Measurements from ENCODE around the gene BHLHE40. TPM values are rescaled to one million over a fixed set of nuclear protein-coding genes. Genes with fewer than 3 reads are reported as not detected.
A peak's percentile ranks its signal among the peaks of the same experiment; 100 is the strongest.

Gene BHLHE40
- total and polyA plus RNA-seq, 2 donors (not counting 3 experiments of a cell fraction or from before 2014, with no cell fraction given): 40.3 to 57.9 TPM

DNA sequence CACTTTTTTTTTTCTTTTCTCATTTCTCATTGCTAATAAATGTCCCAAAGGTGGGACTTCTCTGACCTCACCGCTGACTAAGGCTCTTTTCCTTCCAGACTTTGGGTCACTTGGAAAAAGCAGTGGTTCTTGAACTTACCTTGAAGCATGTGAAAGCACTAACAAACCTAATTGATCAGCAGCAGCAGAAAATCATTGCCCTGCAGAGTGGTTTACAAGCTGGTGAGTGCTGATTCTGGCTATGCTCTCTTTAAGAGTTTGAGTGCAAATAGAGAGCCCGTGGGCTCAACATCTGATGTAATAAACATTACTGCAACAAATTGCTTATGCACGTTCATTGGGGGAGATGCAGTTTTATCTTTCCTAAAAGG lies 2.0 kb downstream of the BHLHE40 start:
- intact Hi-C loops (cut with micrococcal nuclease) (no loop called here), dilution Hi-C loops (cut with MboI; ENCODE audit: extremely low pct_ligation_motif_present, low sequenced_read_pairs) (no loop called here)
- Histone ChIP-seq H3K9me3 (replicated peaks; ENCODE audit: control insufficient read depth, insufficient read depth, low read length) (no peaks in the 10 kb centered on the region), H3K4me2 (ENCODE audit: insufficient read depth, low read length) (peak overlapping the region; percentile 96), H3K9me1 (replicated peaks; ENCODE audit: control insufficient read depth, extremely low read depth, insufficient read depth, low read length) (no peaks in the 10 kb centered on the region), H4K20me1 (replicated peaks; ENCODE audit: control insufficient read depth, extremely low read depth, insufficient read depth, low read length) (no peaks in the 10 kb centered on the region), H3K27me3 (ENCODE audit: control insufficient read depth in 2 of 2, insufficient read depth in 2 of 2, low read length in 2 of 2) (no peaks in the 10 kb centered on the region), H2AFZ (ENCODE audit: low read depth, low read length) (no peak overlapping the region), H3K4me3 (replicated peaks in 1 of 3; ENCODE audit: insufficient read depth in 1 of 3, low read depth in 1 of 3, low read length in 3 of 3) (peak overlapping the region; percentile 28 to 79 (median 64)), H3K27ac (ENCODE audit: insufficient read depth, low read depth, low read length) (peak overlapping the region; percentile 100), H3K79me2 (ENCODE audit: control insufficient read depth, insufficient read depth, low read length) (peaks cover 52% of the 10 kb centered on the region), H3K36me3 (ENCODE audit: control insufficient read depth in 2 of 2, extremely low read depth in 1 of 2, insufficient read depth in 2 of 2, low read length in 2 of 2) (peaks cover 4 to 8% of the 10 kb centered on the region in 2 experiments), H3K4me1 (ENCODE audit: control insufficient read depth, extremely low read depth, insufficient read depth, low read length) (peaks cover 68% of the 10 kb centered on the region), H3K9ac (replicated peaks; ENCODE audit: extremely low read depth, insufficient read depth, low read length) (peak overlapping the region; percentile 98)
- ChIA-PET POLR2A (interaction anchor here (1.7 to 1.9 kb wide), 2 partner anchors 40 to 42 kb away, joined by 7 to 8 read pairs; no protein-coding TSS in a partner anchor), CTCF (interaction anchor here (1.0 to 13.6 kb wide), 12 partner anchors 32 to 270 kb away, joined by 3 to 327 read pairs (median 6); no protein-coding TSS in a partner anchor)
- TF ChIP-seq POLR2A (IDR thresholded peaks at IDR 0.05; ENCODE audit: low read depth, low read length): no peak
- peak; percentile 23 for TF ChIP-seq POLR2AphosphoS5 (IDR thresholded peaks at IDR 0.05; ENCODE audit: insufficient read depth, low read depth, low read length)
- DNase-seq (ENCODE audit: low read depth, low spot score) (peak; percentile 52), FAIRE-seq (no peak)
- BruUV-seq (replicated peaks): no TSS peak

GRCh38 chr3:4981665-4982494 lies 2.6 kb downstream of the BHLHE40 start:
- Histone ChIP-seq H3K9me1 (replicated peaks; ENCODE audit: control insufficient read depth, extremely low read depth, insufficient read depth, low read length) (no peaks in the 10 kb centered on the region), H4K20me1 (replicated peaks; ENCODE audit: control insufficient read depth, extremely low read depth, insufficient read depth, low read length) (no peaks in the 10 kb centered on the region), H3K4me1 (ENCODE audit: control insufficient read depth, extremely low read depth, insufficient read depth, low read length) (peaks cover 66% of the 10 kb centered on the region), H3K27ac (ENCODE audit: insufficient read depth, low read depth, low read length) (peak overlapping the region; percentile 100), H3K36me3 (ENCODE audit: control insufficient read depth in 2 of 2, extremely low read depth in 1 of 2, insufficient read depth in 2 of 2, low read length in 2 of 2) (peaks cover 4 to 8% of the 10 kb centered on the region in 2 experiments), H3K27me3 (ENCODE audit: control insufficient read depth in 2 of 2, insufficient read depth in 2 of 2, low read length in 2 of 2) (no peaks in the 10 kb centered on the region), H3K9me3 (replicated peaks; ENCODE audit: control insufficient read depth, insufficient read depth, low read length) (no peaks in the 10 kb centered on the region), H3K4me2 (ENCODE audit: insufficient read depth, low read length) (peak overlapping the region; percentile 96), H3K79me2 (ENCODE audit: control insufficient read depth, insufficient read depth, low read length) (peaks cover 52% of the 10 kb centered on the region), H3K9ac (replicated peaks; ENCODE audit: extremely low read depth, insufficient read depth, low read length) (peak overlapping the region; percentile 98), H2AFZ (ENCODE audit: low read depth, low read length) (no peak overlapping the region), H3K4me3 (replicated peaks in 1 of 3; ENCODE audit: insufficient read depth in 1 of 3, low read depth in 1 of 3, low read length in 3 of 3) (peak overlapping the region; percentile 28 to 79 (median 64))
- DNase-seq (ENCODE audit: low read depth, low spot score) (peak; percentile 72), FAIRE-seq (peak; percentile 66)
- BruUV-seq (replicated peaks): no TSS peak
- POLR2A ChIA-PET: interaction anchor here (0.6 to 1.9 kb wide), 3 partner anchors 40 to 60 kb away, joined by 7 to 8 read pairs (median 8); no protein-coding TSS in a partner anchor
- CTCF ChIA-PET: interaction anchor here (1.0 to 13.6 kb wide), 8 partner anchors 17 to 270 kb away, joined by 3 to 327 read pairs (median 8); no protein-coding TSS in a partner anchor
- intact Hi-C loops (cut with micrococcal nuclease) (no loop called here), dilution Hi-C loops (cut with MboI; ENCODE audit: extremely low pct_ligation_motif_present, low sequenced_read_pairs) (no loop called here)
- TF ChIP-seq JUN (IDR thresholded peaks at IDR 0.05; ENCODE audit: borderline replicate concordance, insufficient read depth, insufficient read length, low read depth): no peak
- no peak for TF ChIP-seq MYC (IDR thresholded peaks at IDR 0.05; ENCODE audit: low read depth, low read length)
- TF ChIP-seq GATA2 (IDR thresholded peaks at IDR 0.05; ENCODE audit: insufficient read depth, insufficient read length, low read depth, low read length): no peak
- no peak for TF ChIP-seq FOS (IDR thresholded peaks at IDR 0.05; ENCODE audit: borderline replicate concordance, insufficient read depth, low read length)
- peak; percentile 2 for TF ChIP-seq POLR2AphosphoS5 (IDR thresholded peaks at IDR 0.05; ENCODE audit: insufficient read depth, low read depth, low read length)
- TF ChIP-seq POLR2A (IDR thresholded peaks at IDR 0.05; ENCODE audit: low read depth, low read length): peak; percentile 42
- no peak for TF ChIP-seq MAX (IDR thresholded peaks at IDR 0.05; ENCODE audit: insufficient read depth, insufficient read length)
- TF ChIP-seq CTCF (IDR thresholded peaks at IDR 0.05; ENCODE audit: extremely low read depth in 1 of 2, insufficient read depth in 1 of 2, low read depth in 1 of 2, low read length in 2 of 2): peak; percentile 36 to 45
- no peak for TF ChIP-seq EZH2 (IDR thresholded peaks at IDR 0.05; ENCODE audit: borderline replicate concordance, low read depth, low read length, severe bottlenecking)
